Lung (tissue), 12 donors: Measurements from ENCODE around the gene MADD. TPM values are rescaled to one million over a fixed set of nuclear protein-coding genes. Genes with fewer than 3 reads are reported as not detected.

Source experiments
- ATAC-seq: fragments of 200-7000 bp; cut with Tn5 transposase; one replicate; pipeline ENCODE4 v1.9.1; 2020; ENCODE audit warnings: moderate number of reproducible peaks; ENCODE audit not compliant: insufficient read depth, low FRiP score
- DNase-seq, 3 donors: peaks; one replicate each; pipeline ENCODE4 v3.0.0-alpha.2; 2013 to 2017
- H3K27ac ChIP-seq, 2 donors: one replicate each; pipeline ENCODE4 v1.5.1; 2013; ENCODE audit warnings: mild to moderate bottlenecking in 2 of 2, moderate library complexity in 2 of 2, control low read depth in 1 of 2, inconsistent platforms in 1 of 2, low read depth in 1 of 2, low read length in 1 of 2
- H3K27me3 ChIP-seq, 3 donors: one replicate each; pipeline ENCODE4 v1.5.1; 2013; ENCODE audit warnings: low read length in 2 of 3; ENCODE audit not compliant: control insufficient read depth in 3 of 3, insufficient read depth in 3 of 3
- H3K36me3 ChIP-seq, 4 donors: one replicate each; pipeline ENCODE4 v1.5.1; 2013; ENCODE audit warnings: low read length in 4 of 4, mild to moderate bottlenecking in 1 of 4, moderate library complexity in 1 of 4; ENCODE audit not compliant: control insufficient read depth in 4 of 4, insufficient read depth in 4 of 4
- H3K4me1 ChIP-seq, 5 donors: one replicate each; pipeline ENCODE4 v1.5.1; 2013; ENCODE audit warnings: low read length in 5 of 5, mild to moderate bottlenecking in 2 of 5, moderate library complexity in 1 of 5; ENCODE audit not compliant: control insufficient read depth in 5 of 5, insufficient read depth in 5 of 5
- H3K4me3 ChIP-seq: one replicate; pipeline ENCODE4 v1.5.1; 2013; ENCODE audit warnings: mild to moderate bottlenecking, control low read depth, moderate library complexity
- H3K9ac ChIP-seq, 2 donors: one replicate each; pipeline ENCODE4 v1.5.1; 2013; ENCODE audit warnings: low read length in 2 of 2, control low read depth in 1 of 2; ENCODE audit not compliant: insufficient read depth in 1 of 2
- H3K9me3 ChIP-seq, 4 donors: one replicate each; pipeline ENCODE4 v1.5.1; 2013; ENCODE audit warnings: low read length in 3 of 4, mild to moderate bottlenecking in 1 of 4, moderate library complexity in 1 of 4; ENCODE audit not compliant: control insufficient read depth in 4 of 4, insufficient read depth in 3 of 4
- WGBS, 2 donors: extraction: QIAGEN DNeasy Blood & Tissue Kit; methylation state at CpG; one replicate each; pipeline ENCODE4 v1.1.7; 2013; 5-methylcytosine and 5-hydroxymethylcytosine counted together
- polyA plus RNA-seq, 2 donors: library from polyadenylated mRNA; stranded (reverse); fragments of 200-250 nt; gene quantifications; one replicate each; pipeline ENCODE4 v1.2.1, GENCODE V29; 2013
- total RNA-seq, 2 donors: library from RNA; depleted of rRNA in 1 of 2; stranded (reverse); fragments of >200 nt in 1 of 2; gene quantifications; one replicate each; pipeline ENCODE4 v1.2.1, GENCODE V29; 2014 to 2021
- TF ChIP-seq, protein P1 (sequence below): IDR thresholded peaks from 2 replicates; pipeline ENCODE4 v1.5.1; 2012; ENCODE audit warnings: mild to moderate bottlenecking; ENCODE audit errors: control extremely low read depth, extremely low read depth
- donor health status: control.
- donor health status: control.
- donor health status: Bipolar disorder and iron deficiency.
- donor health status: healthy.
- donor health status: DM: yes; HTN: yes; CAD: no.

MADD gene
- total and polyA plus RNA-seq, 4 donors, result 15.9 to 56.8 (median 37.1) TPM

- Histone ChIP-seq H3K27ac (peak overlapping the region in 1 of 2 donors; percentile 67), H3K9ac (no peak overlapping the region), H3K27me3 (no peaks in the 10 kb centered on the region), H3K9me3 (peaks cover 0 to 2% (median 0%) of the 10 kb centered on the region in 4 donors), H3K36me3 (peaks cover 0 to 5% (median 2%) of the 10 kb centered on the region in 4 donors), H3K4me3 (peak overlapping the region; percentile 12), H3K4me1 (peaks cover 0 to 8% (median 0%) of the 10 kb centered on the region in 5 donors)
- ATAC-seq (no peak), DNase-seq (peak; percentile 33 to 44 (median 42))
- WGBS, 2 donors, result 34 to 69% methylated on average over 22 to 32 of the region's 32 CpGs
- TF ChIP-seq, protein P1, sequence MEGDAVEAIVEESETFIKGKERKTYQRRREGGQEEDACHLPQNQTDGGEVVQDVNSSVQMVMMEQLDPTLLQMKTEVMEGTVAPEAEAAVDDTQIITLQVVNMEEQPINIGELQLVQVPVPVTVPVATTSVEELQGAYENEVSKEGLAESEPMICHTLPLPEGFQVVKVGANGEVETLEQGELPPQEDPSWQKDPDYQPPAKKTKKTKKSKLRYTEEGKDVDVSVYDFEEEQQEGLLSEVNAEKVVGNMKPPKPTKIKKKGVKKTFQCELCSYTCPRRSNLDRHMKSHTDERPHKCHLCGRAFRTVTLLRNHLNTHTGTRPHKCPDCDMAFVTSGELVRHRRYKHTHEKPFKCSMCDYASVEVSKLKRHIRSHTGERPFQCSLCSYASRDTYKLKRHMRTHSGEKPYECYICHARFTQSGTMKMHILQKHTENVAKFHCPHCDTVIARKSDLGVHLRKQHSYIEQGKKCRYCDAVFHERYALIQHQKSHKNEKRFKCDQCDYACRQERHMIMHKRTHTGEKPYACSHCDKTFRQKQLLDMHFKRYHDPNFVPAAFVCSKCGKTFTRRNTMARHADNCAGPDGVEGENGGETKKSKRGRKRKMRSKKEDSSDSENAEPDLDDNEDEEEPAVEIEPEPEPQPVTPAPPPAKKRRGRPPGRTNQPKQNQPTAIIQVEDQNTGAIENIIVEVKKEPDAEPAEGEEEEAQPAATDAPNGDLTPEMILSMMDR, result no peak
Observed at GRCh38 chr11:47354913-47355282, 85.0 kb downstream of the MADD start.

DNA sequence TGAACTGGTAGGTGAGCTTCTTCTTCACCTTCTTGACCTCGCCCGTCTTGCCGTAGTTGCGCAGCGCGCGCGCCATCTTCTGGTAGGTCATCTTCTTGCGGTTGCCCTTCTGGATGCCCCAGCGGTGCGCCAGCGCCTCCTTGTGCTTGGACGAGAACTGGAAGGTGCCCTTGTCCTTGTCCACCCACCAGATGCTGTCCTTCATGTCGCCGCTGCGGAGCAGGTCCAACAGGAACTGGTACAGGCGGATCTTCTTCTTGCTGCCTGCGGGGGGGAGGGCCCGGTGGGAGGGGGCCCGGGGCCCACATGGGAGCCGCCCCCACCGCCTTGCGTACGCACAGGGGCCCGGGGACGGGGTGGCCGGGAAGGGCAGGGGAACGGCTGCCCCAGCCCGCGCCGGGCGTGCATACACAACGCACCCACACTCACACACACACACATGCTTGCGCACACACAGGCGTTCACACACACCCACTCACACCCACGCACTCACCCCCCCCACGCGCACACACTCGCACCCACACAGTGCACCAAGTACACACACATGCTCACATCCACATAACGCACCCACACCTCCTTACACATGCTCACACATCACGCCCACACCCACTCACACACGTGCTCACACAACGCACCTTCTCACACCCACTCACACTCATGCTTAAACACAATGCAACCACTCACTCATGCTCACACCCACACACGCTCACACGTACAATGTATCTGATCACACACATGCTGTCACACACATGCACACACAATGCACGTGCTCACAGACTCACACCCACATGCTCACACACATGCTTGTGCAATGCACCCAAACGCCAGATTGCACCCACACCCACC, 85.6 kb downstream of the MADD start:
- WGBS, 2 donors, result 43 to 70% methylated on average over 46 to 47 of the region's 47 CpGs
- H3K4me1 ChIP-seq, result peaks cover 0 to 8% (median 0%) of the 10 kb centered on the region in 5 donors
- peak; percentile 89 to 93 (median 92) for DNase-seq
- H3K9me3 ChIP-seq, result peaks cover 0 to 2% (median 0%) of the 10 kb centered on the region in 4 donors
- peaks cover 0 to 5% (median 2%) of the 10 kb centered on the region in 4 donors for H3K36me3 ChIP-seq
- peak; percentile 81 for ATAC-seq
- peak overlapping the region in 1 of 2 donors; percentile 78 for H3K27ac ChIP-seq
- TF ChIP-seq, protein P1, result peak; percentile 92
- H3K4me3 ChIP-seq, result peak overlapping the region; percentile 12
- no peak overlapping the region for H3K9ac ChIP-seq
- no peaks in the 10 kb centered on the region for H3K27me3 ChIP-seq

- Histone ChIP-seq H3K27ac (no peak overlapping the region), H3K9ac (no peak overlapping the region), H3K4me3 (no peak overlapping the region), H3K27me3 (no peaks in the 10 kb centered on the region), H3K9me3 (no peaks in the 10 kb centered on the region), H3K36me3 (peaks cover 0 to 5% (median 2%) of the 10 kb centered on the region in 4 donors), H3K4me1 (peaks cover 0 to 8% (median 0%) of the 10 kb centered on the region in 5 donors)
- DNase-seq (no peak), ATAC-seq (no peak)
- TF ChIP-seq, protein P1, result no peak
- 92 to 95% methylated on average over 9 of the region's 9 CpGs for WGBS, 2 donors
Observed at GRCh38 chr11:47356129-47356997, 86.4 kb downstream of the MADD start.
